GM12878 (cell line): ENCODE results near the gene TRPC4. TPM values are rescaled to one million over a fixed set of nuclear protein-coding genes. Genes with fewer than 3 reads are reported as not detected.

Experiments used
- ATAC-seq: fragments of 200-7000 bp; cut with Tn5 transposase; 3 replicates; pipeline ENCODE4 v1.9.1; 2020; ENCODE audit warnings: mild to moderate bottlenecking, moderate library complexity
- BruUV-seq: library from RNA; stranded (reverse); fragments of 400-500 nt; replicated peaks from 2 replicates; lab custom pipeline; 2021; lab: Mats Ljungman, UMichigan
- CTCF ChIA-PET: fragments of 300-600 bp; sonication (Branson Sonifier 250); formaldehyde crosslinking; extraction: SDS; loops from one replicate; lab custom pipeline; 2021; ENCODE audit warnings: inconsistent platforms; lab: Yijun Ruan, JAX
- POLR2A ChIA-PET: fragments of 350-600 bp; formaldehyde crosslinking; extraction: SDS; loops from one replicate; lab custom pipeline; 2021; ENCODE audit warnings: inconsistent platforms; lab: Charles Lee
- RAD21 ChIA-PET: fragments of 300-600 bp; sonication (Branson Sonifier 250); formaldehyde crosslinking; loops from one replicate; lab custom pipeline; 2023; ENCODE audit warnings: antibody characterized with exemption; ENCODE audit not compliant: unreplicated experiment; lab: Charles Lee
- SMC1A ChIA-PET: fragments of 300-600 bp; sonication (Branson Sonifier 250); formaldehyde crosslinking; loops from one replicate; lab custom pipeline; 2023; ENCODE audit not compliant: unreplicated experiment, uncharacterized antibody; lab: Charles Lee
- DNase-seq: peaks from one replicate; pipeline ENCODE4 v3.0.0-alpha.2; 2011; ENCODE audit warnings: low read depth, low spot score
- FAIRE-seq: peaks from 3 replicates; lab custom pipeline; 2011; peaks lifted over from hg19 to GRCh38; lab: Jason Lieb, UNC
- H2AFZ ChIP-seq: 2 replicates; pipeline ENCODE4 v1.6.0; 2011; ENCODE audit warnings: low read depth, low read length, control low read depth; ENCODE audit not compliant: control insufficient read depth
- H3K27ac ChIP-seq: 2 replicates; pipeline ENCODE4 v1.5.1; 2011; ENCODE audit warnings: control low read depth; ENCODE audit not compliant: control insufficient read depth, insufficient read depth
- H3K27me3 ChIP-seq, 2 experiments: replicated peaks in 1 of 2; 2 replicates each; pipeline versions ENCODE4 v1.6.0 to v1.6.1; 2011; ENCODE audit warnings: low read length in 1 of 2; ENCODE audit not compliant: control insufficient read depth in 2 of 2, insufficient read depth in 2 of 2
- H3K36me3 ChIP-seq, 2 experiments: 2 replicates each; pipeline ENCODE4 v1.5.1; 2011; ENCODE audit warnings: low read length in 1 of 2; ENCODE audit not compliant: control insufficient read depth in 2 of 2, insufficient read depth in 2 of 2
- H3K4me1 ChIP-seq: 2 replicates; pipeline ENCODE4 v1.6.1; 2011; ENCODE audit warnings: mild to moderate bottlenecking, low read length, moderate library complexity, mixed read lengths; ENCODE audit not compliant: control insufficient read depth, insufficient read depth
- H3K4me2 ChIP-seq: 2 replicates; pipeline ENCODE4 v1.6.0; 2011; ENCODE audit warnings: control low read depth; ENCODE audit not compliant: control insufficient read depth, insufficient read depth
- H3K4me3 ChIP-seq: fragments of 200-600 bp; sonication (generic); 2 replicates; pipeline ENCODE4 v1.5.1; 2016
- H3K79me2 ChIP-seq: 2 replicates; pipeline ENCODE4 v1.6.0; 2011; ENCODE audit warnings: low read length; ENCODE audit not compliant: control insufficient read depth, insufficient read depth
- H3K9ac ChIP-seq: 2 replicates; pipeline ENCODE4 v1.8.0; 2011; ENCODE audit warnings: low read length, control low read depth, mixed read lengths; ENCODE audit not compliant: control insufficient read depth, insufficient read depth
- H3K9me3 ChIP-seq: replicated peaks from 3 replicates; pipeline ENCODE4 v1.5.1; 2011; ENCODE audit warnings: mild to moderate bottlenecking, low read length; ENCODE audit not compliant: control insufficient read depth, insufficient read depth
- H4K20me1 ChIP-seq: 2 replicates; pipeline ENCODE4 v1.6.0; 2011; ENCODE audit not compliant: control insufficient read depth, insufficient read depth
- CHD1 ChIP-seq: IDR thresholded peaks from 2 replicates; pipeline ENCODE4 v1.6.1; 2012; ENCODE audit warnings: low read depth, low read length, improper control_type of control experiment
- CREB1 ChIP-seq: IDR thresholded peaks from 2 replicates; pipeline ENCODE4 v1.6.1; 2012; ENCODE audit warnings: low read depth, mild to moderate bottlenecking, inconsistent platforms
- KAT2A ChIP-seq: conservative IDR thresholded peaks from 2 replicates; pipeline ENCODE4 v1.6.1; 2011; ENCODE audit warnings: low read depth, low read length; ENCODE audit not compliant: control insufficient read depth
- PML ChIP-seq: IDR thresholded peaks from 2 replicates; pipeline ENCODE4 v1.6.1; 2012; ENCODE audit warnings: low read length, inconsistent platforms
- POU2F2 ChIP-seq: IDR thresholded peaks from 3 replicates; pipeline ENCODE4 v1.6.1; 2011; ENCODE audit warnings: low read depth, mild to moderate bottlenecking, low read length, borderline replicate concordance
- SKIL ChIP-seq: fragments of 450-650 bp; IDR thresholded peaks from 2 replicates; pipeline ENCODE4 v1.6.1; 2017; ENCODE audit warnings: mild to moderate bottlenecking, low read depth, inconsistent platforms; ENCODE audit not compliant: poor library complexity, severe bottlenecking
- SPI1 ChIP-seq: IDR thresholded peaks from 2 replicates; pipeline ENCODE4 v1.6.1; 2011; ENCODE audit warnings: low read depth, mild to moderate bottlenecking, low read length, moderate library complexity, borderline replicate concordance; ENCODE audit not compliant: insufficient read depth
- USF1 ChIP-seq: IDR thresholded peaks from 2 replicates; pipeline ENCODE4 v1.6.1; 2011; ENCODE audit warnings: borderline replicate concordance, low read depth, mild to moderate bottlenecking, moderate library complexity, mixed read lengths, low read length; ENCODE audit not compliant: insufficient read depth; ENCODE audit errors: extremely low read length
- ZNF622 ChIP-seq: fragments of 450-650 bp; IDR thresholded peaks from 2 replicates; pipeline ENCODE4 v1.6.1; 2017; ENCODE audit warnings: mild to moderate bottlenecking, inconsistent platforms
- WGBS: methylation state at CpG from one replicate; pipeline ENCODE4 v1.1.6; 2016; ENCODE audit warnings: low lambda C conversion rate; ENCODE audit not compliant: insufficient replicate concordance, insufficient coverage; ENCODE audit errors: missing lambda C conversion rate; 5-methylcytosine and 5-hydroxymethylcytosine counted together
- in situ Hi-C: fragments of 300-500 bp; cut with MboI; formaldehyde crosslinking; loops from 9 replicates; pipeline ENCODE4 v1.14.3; 2018; ENCODE audit warnings: mixed read lengths
- intact Hi-C: fragments of 100-400 bp; cut with micrococcal nuclease; formaldehyde crosslinking; loops from one replicate; pipeline ENCODE4 v1.14.2; 2022; ENCODE audit not compliant: unreplicated experiment
- polyA plus RNA-seq, 11 experiments: library from polyadenylated mRNA; depleted of rRNA in 4 of 11; unstranded in 6 of 11; stranded (reverse) in 5 of 11; fragments of >200 nt; fragmentation: Nextera tagmentation in 4 of 11; fragmentation: Illumina TruSeq in 1 of 11; extraction: Ambion mirVana in 4 of 11; extraction: Trizol in 1 of 11; gene quantifications; 1 replicate in 1 of 11; 2 replicates in 10 of 11; pipeline versions ENCODE4 v1.2.1 to v1.2.3, GENCODE V29; 2011 to 2016; ENCODE audit warnings: inconsistent platforms in 2 of 11, missing spikeins in 2 of 11, low read depth in 1 of 11
- total RNA-seq, 4 experiments: library from RNA; depleted of rRNA in 3 of 4; stranded (reverse); fragments of >200 nt in 3 of 4; fragmentation: Illumina TruSeq in 1 of 4; extraction: Trizol in 1 of 4; gene quantifications; 2 replicates each; pipeline versions ENCODE4 v1.2.1 to v1.2.3, GENCODE V29; 2013 to 2021

TRPC4 gene
- total and polyA plus RNA-seq, 10 of the 15 experiments (the other 5 are each of a cell fraction or from before 2014, with no cell fraction given): not detected

DNA sequence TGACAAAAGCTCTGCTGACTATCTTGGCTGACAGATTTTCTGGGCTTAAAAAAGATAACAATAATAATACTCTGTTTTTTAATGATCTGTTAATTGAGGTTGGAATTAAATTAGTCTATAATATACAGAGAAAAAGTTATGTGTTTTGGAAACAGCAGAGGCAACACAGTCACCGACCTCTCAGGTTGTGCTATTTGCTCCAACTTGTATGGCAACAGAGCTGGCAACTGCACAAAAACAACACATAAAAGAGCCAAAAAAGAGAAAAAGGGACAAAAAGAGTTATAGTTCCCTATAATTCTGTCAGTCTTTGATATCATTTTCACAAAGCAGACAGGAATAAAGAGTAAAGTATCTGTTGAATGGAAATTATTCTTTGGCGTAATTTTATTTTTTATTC is 168.7 kb downstream of the TRPC4 start:
- FAIRE-seq (no peak), ATAC-seq (no peak)
- POLR2A ChIA-PET: no interaction called here
- Histone ChIP-seq H3K36me3 (no peaks in the 10 kb centered on the region), H3K4me2 (no peak overlapping the region), H3K79me2 (no peaks in the 10 kb centered on the region), H3K27me3 (no peaks in the 10 kb centered on the region), H2AFZ (no peak overlapping the region)
- 15% methylated on average over 2 of the region's 2 CpGs for WGBS
- in situ Hi-C loops: no loop called here
- TF ChIP-seq CREB1 (no peak), SKIL (no peak), CHD1 (no peak), USF1 (no peak), PML (no peak), POU2F2 (no peak), SPI1 (no peak), ZNF622 (no peak), KAT2A (no peak)
- TF ChIP-seq, all 136 proteins: peak for 0
- H3K4me1 ChIP-seq: no peaks in the 10 kb centered on the region
- H3K9ac ChIP-seq: no peak overlapping the region
- intact Hi-C loops: no loop called here
- H4K20me1 ChIP-seq: no peaks in the 10 kb centered on the region
- ChIA-PET RAD21 (no interaction called here), CTCF (no interaction called here), SMC1A (no interaction called here)
- DNase-seq: no peak
- no peaks in the 10 kb centered on the region for H3K9me3 ChIP-seq
- no TSS peak for BruUV-seq
- no peak overlapping the region for H3K4me3 ChIP-seq
- H3K27ac ChIP-seq: no peak overlapping the region
